Epidermal melanocyte (primary cell): ENCODE data around the gene BLID.

Experiments
- DNase-seq: peaks from one replicate; pipeline ENCODE4 v3.0.0; 2011; ENCODE audit warnings: low spot score; ENCODE audit not compliant: insufficient read length

Gene BLID

GRCh38 chr11:122081073-122081472 lies 34.9 kb downstream of the BLID start:
- DNase-seq, result no peak

GRCh38 chr11:122077459-122077858 lies 38.6 kb downstream of the BLID start:
- no peak for DNase-seq

- DNase-seq, result no peak
Measured at GRCh38 chr11:122076512-122077120, 39.4 kb downstream of the BLID start.

GRCh38 chr11:122075016-122075415 lies 41.0 kb downstream of the BLID start:
- no peak for DNase-seq

- DNase-seq, result no peak
Measured at GRCh38 chr11:122074022-122074421, 42.0 kb downstream of the BLID start.

GRCh38 chr11:122071709-122072202 lies 44.3 kb downstream of the BLID start:
- DNase-seq, result no peak

- DNase-seq, result peak; percentile 19
Measured at GRCh38 chr11:122069707-122070360, 46.2 kb downstream of the BLID start.

- no peak for DNase-seq
Measured at GRCh38 chr11:122068837-122069236, 47.2 kb downstream of the BLID start.

GRCh38 chr11:122068141-122068540 lies 47.9 kb downstream of the BLID start:
- DNase-seq, result no peak
